HEK293 (cell line): ENCODE measurements around the gene SAMD11.

Source experiments
- BCL11A ChIP-seq: fragments of 450-650 bp; formaldehyde crosslinking; IDR thresholded peaks from 2 replicates; pipeline ENCODE4 v1.5.1; 2016; ENCODE audit warnings: low read depth, missing biosample characterization, missing genetic modification characterization
- GLIS1 ChIP-seq: fragments of 450-650 bp; formaldehyde crosslinking; IDR thresholded peaks from 2 replicates; pipeline ENCODE4 v1.5.1; 2016; ENCODE audit warnings: missing biosample characterization, missing genetic modification characterization
- OSR2 ChIP-seq: fragments of 450-650 bp; formaldehyde crosslinking; IDR thresholded peaks from 2 replicates; pipeline ENCODE4 v1.5.1; 2016; ENCODE audit warnings: missing biosample characterization, missing genetic modification characterization
- SETDB1 ChIP-seq: IDR thresholded peaks from one replicate; pipeline ENCODE4 v1.6.1; 2017; ENCODE audit warnings: mild to moderate bottlenecking, low read length, moderate library complexity, mixed read lengths; ENCODE audit not compliant: insufficient read length
- SP7 ChIP-seq: fragments of 450-650 bp; formaldehyde crosslinking; IDR thresholded peaks from 2 replicates; pipeline ENCODE4 v1.5.1; 2016; ENCODE audit warnings: missing biosample characterization, missing genetic modification characterization
- YY2 ChIP-seq: fragments of 450-650 bp; formaldehyde crosslinking; IDR thresholded peaks from 2 replicates; pipeline ENCODE4 v1.5.1; 2016; ENCODE audit warnings: missing biosample characterization, missing genetic modification characterization
- ZBTB17 ChIP-seq: fragments of 450-650 bp; formaldehyde crosslinking; IDR thresholded peaks from 2 replicates; pipeline ENCODE4 v1.5.1; 2016; ENCODE audit warnings: missing biosample characterization, missing genetic modification characterization
- ZBTB21 ChIP-seq: fragments of 450-650 bp; formaldehyde crosslinking; IDR thresholded peaks from 2 replicates; pipeline ENCODE4 v1.5.1; 2017; ENCODE audit warnings: missing biosample characterization, missing genetic modification characterization
- ZEB2 ChIP-seq: fragments of 450-650 bp; formaldehyde crosslinking; IDR thresholded peaks from 2 replicates; pipeline ENCODE4 v1.5.1; 2016; ENCODE audit warnings: missing biosample characterization, missing genetic modification characterization
- ZFHX2 ChIP-seq: fragments of 450-650 bp; formaldehyde crosslinking; conservative IDR thresholded peaks from 2 replicates; pipeline ENCODE4 v1.5.1; 2016; ENCODE audit warnings: missing biosample characterization, missing genetic modification characterization
- ZFP41 ChIP-seq: fragments of 450-650 bp; formaldehyde crosslinking; IDR thresholded peaks from 2 replicates; pipeline ENCODE4 v1.5.1; 2016; ENCODE audit warnings: missing biosample characterization, missing genetic modification characterization, borderline replicate concordance
- ZFP69B ChIP-seq: fragments of 450-650 bp; formaldehyde crosslinking; IDR thresholded peaks from 2 replicates; pipeline ENCODE4 v1.5.1; 2016; ENCODE audit warnings: missing biosample characterization, missing genetic modification characterization
- ZNF174 ChIP-seq: fragments of 450-650 bp; formaldehyde crosslinking; IDR thresholded peaks from 2 replicates; pipeline ENCODE4 v1.5.0; 2017; ENCODE audit warnings: missing biosample characterization, mild to moderate bottlenecking, missing genetic modification characterization
- ZNF2 ChIP-seq: fragments of 450-650 bp; formaldehyde crosslinking; IDR thresholded peaks from 2 replicates; pipeline ENCODE4 v1.5.1; 2016; ENCODE audit warnings: missing biosample characterization, missing genetic modification characterization
- ZNF394 ChIP-seq: fragments of 450-650 bp; formaldehyde crosslinking; IDR thresholded peaks from 2 replicates; pipeline ENCODE4 v1.5.1; 2016; ENCODE audit warnings: missing biosample characterization, missing genetic modification characterization, mild to moderate bottlenecking, moderate library complexity, borderline replicate concordance
- ZNF416 ChIP-seq: fragments of 450-650 bp; formaldehyde crosslinking; IDR thresholded peaks from 2 replicates; pipeline ENCODE4 v1.5.1; 2016; ENCODE audit warnings: missing biosample characterization, missing genetic modification characterization
- ZNF433 ChIP-seq: fragments of 450-650 bp; formaldehyde crosslinking; IDR thresholded peaks from 2 replicates; pipeline ENCODE4 v1.5.1; 2016; ENCODE audit warnings: missing biosample characterization, missing genetic modification characterization, low read depth
- ZNF548 ChIP-seq: fragments of 450-650 bp; formaldehyde crosslinking; IDR thresholded peaks from 2 replicates; pipeline ENCODE4 v1.5.1; 2016; ENCODE audit warnings: missing biosample characterization, missing genetic modification characterization
- ZNF571 ChIP-seq: fragments of 450-650 bp; formaldehyde crosslinking; IDR thresholded peaks from 2 replicates; pipeline ENCODE4 v1.5.0; 2017; ENCODE audit warnings: missing biosample characterization, missing genetic modification characterization
- ZNF701 ChIP-seq: fragments of 450-650 bp; formaldehyde crosslinking; IDR thresholded peaks from 2 replicates; pipeline ENCODE4 v1.5.1; 2016; ENCODE audit warnings: missing biosample characterization, missing genetic modification characterization
- ZNF792 ChIP-seq: fragments of 450-650 bp; formaldehyde crosslinking; IDR thresholded peaks from 2 replicates; pipeline ENCODE4 v1.5.1; 2016; ENCODE audit warnings: missing biosample characterization, missing genetic modification characterization
- TF ChIP-seq, protein P1 (sequence below): fragments of 450-650 bp; formaldehyde crosslinking; IDR thresholded peaks from 2 replicates; pipeline ENCODE4 v1.5.1; 2016; ENCODE audit warnings: missing biosample characterization, missing genetic modification characterization
- TF ChIP-seq, protein P2 (sequence below): fragments of 450-650 bp; formaldehyde crosslinking; IDR thresholded peaks from 2 replicates; pipeline ENCODE4 v1.5.1; 2016; ENCODE audit warnings: missing biosample characterization, missing genetic modification characterization
- TF ChIP-seq, protein P3 (sequence below): fragments of 450-650 bp; formaldehyde crosslinking; IDR thresholded peaks from 2 replicates; pipeline ENCODE4 v1.5.1; 2016; ENCODE audit warnings: missing biosample characterization, missing genetic modification characterization
- TF ChIP-seq, protein P4 (sequence below): fragments of 450-650 bp; formaldehyde crosslinking; IDR thresholded peaks from 2 replicates; pipeline ENCODE4 v1.5.1; 2016; ENCODE audit warnings: missing biosample characterization, missing genetic modification characterization, low read depth
- TF ChIP-seq, protein P5 (sequence below): fragments of 450-650 bp; formaldehyde crosslinking; IDR thresholded peaks from 2 replicates; pipeline ENCODE4 v1.5.1; 2017; ENCODE audit warnings: missing biosample characterization, missing genetic modification characterization
- TF ChIP-seq, protein P6 (sequence below): fragments of 450-650 bp; formaldehyde crosslinking; IDR thresholded peaks from 2 replicates; pipeline ENCODE4 v1.5.1; 2016; ENCODE audit warnings: missing biosample characterization, missing genetic modification characterization

The SAMD11 gene

DNA sequence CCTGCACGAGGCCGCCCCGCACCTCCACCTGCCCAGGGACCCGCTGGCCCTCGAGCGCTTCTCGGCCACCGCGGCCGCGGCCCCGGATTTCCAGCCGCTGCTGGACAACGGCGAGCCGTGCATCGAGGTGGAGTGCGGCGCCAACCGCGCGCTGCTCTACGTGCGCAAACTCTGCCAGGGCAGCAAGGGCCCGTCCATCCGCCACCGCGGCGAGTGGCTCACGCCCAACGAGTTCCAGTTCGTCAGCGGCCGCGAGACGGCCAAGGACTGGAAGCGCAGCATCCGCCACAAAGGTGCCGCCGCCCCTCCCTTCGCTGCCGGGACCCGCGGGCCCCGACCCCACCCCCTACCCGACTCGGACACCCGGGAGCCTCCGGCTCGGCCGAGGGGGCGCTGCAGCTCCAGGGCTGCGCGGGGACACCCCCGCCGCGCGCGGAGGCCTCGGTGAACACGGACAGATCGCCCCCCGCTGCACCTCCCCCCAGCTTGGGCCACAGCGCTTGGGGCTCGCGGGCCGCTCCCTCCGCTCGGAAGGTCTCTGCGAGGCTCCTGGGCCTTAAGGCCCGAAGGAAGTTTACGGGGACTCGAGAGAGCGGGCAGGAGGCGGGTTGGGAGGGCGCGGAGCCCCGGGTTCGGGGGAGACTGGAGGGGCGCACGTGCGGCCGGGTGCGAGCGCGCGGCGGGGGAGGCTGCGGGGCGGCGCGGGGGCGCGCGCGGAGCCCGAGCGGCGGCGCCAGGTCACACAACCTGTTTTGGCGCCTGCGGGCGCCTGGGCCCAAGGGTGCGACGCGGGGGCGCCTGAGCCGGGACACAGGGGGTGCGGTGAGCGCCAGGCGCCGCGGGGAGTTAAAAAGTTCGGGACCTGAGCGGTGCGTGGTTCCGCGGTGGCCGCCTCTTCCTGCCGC lies 1.2 kb downstream of the SAMD11 start (continued):
- TF ChIP-seq, protein P1, sequence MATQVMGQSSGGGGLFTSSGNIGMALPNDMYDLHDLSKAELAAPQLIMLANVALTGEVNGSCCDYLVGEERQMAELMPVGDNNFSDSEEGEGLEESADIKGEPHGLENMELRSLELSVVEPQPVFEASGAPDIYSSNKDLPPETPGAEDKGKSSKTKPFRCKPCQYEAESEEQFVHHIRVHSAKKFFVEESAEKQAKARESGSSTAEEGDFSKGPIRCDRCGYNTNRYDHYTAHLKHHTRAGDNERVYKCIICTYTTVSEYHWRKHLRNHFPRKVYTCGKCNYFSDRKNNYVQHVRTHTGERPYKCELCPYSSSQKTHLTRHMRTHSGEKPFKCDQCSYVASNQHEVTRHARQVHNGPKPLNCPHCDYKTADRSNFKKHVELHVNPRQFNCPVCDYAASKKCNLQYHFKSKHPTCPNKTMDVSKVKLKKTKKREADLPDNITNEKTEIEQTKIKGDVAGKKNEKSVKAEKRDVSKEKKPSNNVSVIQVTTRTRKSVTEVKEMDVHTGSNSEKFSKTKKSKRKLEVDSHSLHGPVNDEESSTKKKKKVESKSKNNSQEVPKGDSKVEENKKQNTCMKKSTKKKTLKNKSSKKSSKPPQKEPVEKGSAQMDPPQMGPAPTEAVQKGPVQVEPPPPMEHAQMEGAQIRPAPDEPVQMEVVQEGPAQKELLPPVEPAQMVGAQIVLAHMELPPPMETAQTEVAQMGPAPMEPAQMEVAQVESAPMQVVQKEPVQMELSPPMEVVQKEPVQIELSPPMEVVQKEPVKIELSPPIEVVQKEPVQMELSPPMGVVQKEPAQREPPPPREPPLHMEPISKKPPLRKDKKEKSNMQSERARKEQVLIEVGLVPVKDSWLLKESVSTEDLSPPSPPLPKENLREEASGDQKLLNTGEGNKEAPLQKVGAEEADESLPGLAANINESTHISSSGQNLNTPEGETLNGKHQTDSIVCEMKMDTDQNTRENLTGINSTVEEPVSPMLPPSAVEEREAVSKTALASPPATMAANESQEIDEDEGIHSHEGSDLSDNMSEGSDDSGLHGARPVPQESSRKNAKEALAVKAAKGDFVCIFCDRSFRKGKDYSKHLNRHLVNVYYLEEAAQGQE (tag by site-specific recombination): 0 out of 2 replicates have a peak, but pooled peaks have one; percentile 33
- TF ChIP-seq ZBTB17 (tag by site-specific recombination) (no peak), ZNF394 (tag by site-specific recombination) (no peak), OSR2 (tag by site-specific recombination) (no peak), ZNF571 (no peak), ZNF792 (no peak), ZNF701 (tag by site-specific recombination) (no peak), ZBTB21 (no peak), SP7 (no peak; the same call in 1 of the 2 replicates), ZNF2 (tag by site-specific recombination) (0 out of 2 replicates have a peak, but pooled peaks have one; percentile 36), BCL11A (tag by site-specific recombination) (peak; percentile 76), GLIS1 (tag by site-specific recombination) (peak; percentile 76), ZFP41 (tag by site-specific recombination) (no peak), ZNF548 (tag by site-specific recombination) (no peak), SETDB1 (no peak), YY2 (no peak), ZNF433 (tag by site-specific recombination) (no peak), ZFHX2 (tag by site-specific recombination) (no peak), ZFP69B (0 out of 2 replicates have a peak, but pooled peaks have one; percentile 29), ZNF416 (tag by site-specific recombination) (no peak), ZEB2 (peak; percentile 88), ZNF174 (tag by site-specific recombination) (no peak)
- TF ChIP-seq, protein P2, sequence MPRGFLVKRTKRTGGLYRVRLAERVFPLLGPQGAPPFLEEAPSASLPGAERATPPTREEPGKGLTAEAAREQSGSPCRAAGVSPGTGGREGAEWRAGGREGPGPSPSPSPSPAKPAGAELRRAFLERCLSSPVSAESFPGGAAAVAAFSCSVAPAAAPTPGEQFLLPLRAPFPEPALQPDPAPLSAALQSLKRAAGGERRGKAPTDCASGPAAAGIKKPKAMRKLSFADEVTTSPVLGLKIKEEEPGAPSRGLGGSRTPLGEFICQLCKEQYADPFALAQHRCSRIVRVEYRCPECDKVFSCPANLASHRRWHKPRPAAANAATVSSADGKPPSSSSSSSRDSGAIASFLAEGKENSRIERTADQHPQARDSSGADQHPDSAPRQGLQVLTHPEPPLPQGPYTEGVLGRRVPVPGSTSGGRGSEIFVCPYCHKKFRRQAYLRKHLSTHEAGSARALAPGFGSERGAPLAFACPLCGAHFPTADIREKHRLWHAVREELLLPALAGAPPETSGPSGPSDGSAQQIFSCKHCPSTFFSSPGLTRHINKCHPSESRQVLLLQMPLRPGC (tag by site-specific recombination): no peak
- TF ChIP-seq, protein P3, sequence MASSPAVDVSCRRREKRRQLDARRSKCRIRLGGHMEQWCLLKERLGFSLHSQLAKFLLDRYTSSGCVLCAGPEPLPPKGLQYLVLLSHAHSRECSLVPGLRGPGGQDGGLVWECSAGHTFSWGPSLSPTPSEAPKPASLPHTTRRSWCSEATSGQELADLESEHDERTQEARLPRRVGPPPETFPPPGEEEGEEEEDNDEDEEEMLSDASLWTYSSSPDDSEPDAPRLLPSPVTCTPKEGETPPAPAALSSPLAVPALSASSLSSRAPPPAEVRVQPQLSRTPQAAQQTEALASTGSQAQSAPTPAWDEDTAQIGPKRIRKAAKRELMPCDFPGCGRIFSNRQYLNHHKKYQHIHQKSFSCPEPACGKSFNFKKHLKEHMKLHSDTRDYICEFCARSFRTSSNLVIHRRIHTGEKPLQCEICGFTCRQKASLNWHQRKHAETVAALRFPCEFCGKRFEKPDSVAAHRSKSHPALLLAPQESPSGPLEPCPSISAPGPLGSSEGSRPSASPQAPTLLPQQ: peak; percentile 84
- TF ChIP-seq, protein P4, sequence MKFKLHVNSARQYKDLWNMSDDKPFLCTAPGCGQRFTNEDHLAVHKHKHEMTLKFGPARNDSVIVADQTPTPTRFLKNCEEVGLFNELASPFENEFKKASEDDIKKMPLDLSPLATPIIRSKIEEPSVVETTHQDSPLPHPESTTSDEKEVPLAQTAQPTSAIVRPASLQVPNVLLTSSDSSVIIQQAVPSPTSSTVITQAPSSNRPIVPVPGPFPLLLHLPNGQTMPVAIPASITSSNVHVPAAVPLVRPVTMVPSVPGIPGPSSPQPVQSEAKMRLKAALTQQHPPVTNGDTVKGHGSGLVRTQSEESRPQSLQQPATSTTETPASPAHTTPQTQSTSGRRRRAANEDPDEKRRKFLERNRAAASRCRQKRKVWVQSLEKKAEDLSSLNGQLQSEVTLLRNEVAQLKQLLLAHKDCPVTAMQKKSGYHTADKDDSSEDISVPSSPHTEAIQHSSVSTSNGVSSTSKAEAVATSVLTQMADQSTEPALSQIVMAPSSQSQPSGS (tag by site-specific recombination): no peak
- TF ChIP-seq, protein P5, sequence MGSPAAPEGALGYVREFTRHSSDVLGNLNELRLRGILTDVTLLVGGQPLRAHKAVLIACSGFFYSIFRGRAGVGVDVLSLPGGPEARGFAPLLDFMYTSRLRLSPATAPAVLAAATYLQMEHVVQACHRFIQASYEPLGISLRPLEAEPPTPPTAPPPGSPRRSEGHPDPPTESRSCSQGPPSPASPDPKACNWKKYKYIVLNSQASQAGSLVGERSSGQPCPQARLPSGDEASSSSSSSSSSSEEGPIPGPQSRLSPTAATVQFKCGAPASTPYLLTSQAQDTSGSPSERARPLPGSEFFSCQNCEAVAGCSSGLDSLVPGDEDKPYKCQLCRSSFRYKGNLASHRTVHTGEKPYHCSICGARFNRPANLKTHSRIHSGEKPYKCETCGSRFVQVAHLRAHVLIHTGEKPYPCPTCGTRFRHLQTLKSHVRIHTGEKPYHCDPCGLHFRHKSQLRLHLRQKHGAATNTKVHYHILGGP (tag by site-specific recombination): no peak
- TF ChIP-seq, protein P6, sequence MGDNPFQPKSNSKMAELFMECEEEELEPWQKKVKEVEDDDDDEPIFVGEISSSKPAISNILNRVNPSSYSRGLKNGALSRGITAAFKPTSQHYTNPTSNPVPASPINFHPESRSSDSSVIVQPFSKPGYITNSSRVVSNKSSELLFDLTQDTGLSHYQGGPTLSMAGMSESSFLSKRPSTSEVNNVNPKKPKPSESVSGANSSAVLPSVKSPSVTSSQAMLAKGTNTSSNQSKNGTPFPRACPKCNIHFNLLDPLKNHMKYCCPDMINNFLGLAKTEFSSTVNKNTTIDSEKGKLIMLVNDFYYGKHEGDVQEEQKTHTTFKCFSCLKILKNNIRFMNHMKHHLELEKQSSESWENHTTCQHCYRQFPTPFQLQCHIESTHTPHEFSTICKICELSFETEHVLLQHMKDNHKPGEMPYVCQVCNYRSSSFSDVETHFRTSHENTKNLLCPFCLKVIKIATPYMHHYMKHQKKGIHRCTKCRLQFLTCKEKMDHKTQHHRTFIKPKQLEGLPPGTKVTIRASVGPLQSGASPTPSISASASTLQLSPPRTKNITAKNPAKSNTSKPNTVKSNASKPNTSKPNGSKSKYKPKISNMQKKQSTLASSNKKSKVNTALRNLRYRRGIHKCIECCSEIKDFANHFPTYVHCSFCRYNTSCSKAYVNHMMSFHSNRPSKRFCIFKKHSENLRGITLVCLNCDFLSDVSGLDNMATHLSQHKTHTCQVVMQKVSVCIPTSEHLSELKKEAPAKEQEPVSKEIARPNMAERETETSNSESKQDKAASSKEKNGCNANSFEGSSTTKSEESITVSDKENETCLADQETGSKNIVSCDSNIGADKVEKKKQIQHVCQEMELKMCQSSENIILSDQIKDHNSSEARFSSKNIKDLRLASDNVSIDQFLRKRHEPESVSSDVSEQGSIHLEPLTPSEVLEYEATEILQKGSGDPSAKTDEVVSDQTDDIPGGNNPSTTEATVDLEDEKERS (tag by site-specific recombination): no peak
